HepG2 (cell line): Measurements from ENCODE around the gene COL18A1. TPM values are rescaled to one million over a fixed set of nuclear protein-coding genes. Genes with fewer than 3 reads are reported as not detected.

Source experiments
- BHLHE40 ChIP-seq: IDR thresholded peaks from 2 replicates; pipeline ENCODE4 v1.6.1; 2011; ENCODE audit warnings: low read length, improper control_type of control experiment
- CCDC6 ChIP-seq: sonication (generic); formaldehyde crosslinking; IDR thresholded peaks from 2 replicates; pipeline ENCODE4 v1.8.1; 2022; ENCODE audit warnings: mild to moderate bottlenecking, missing genetic modification reagents, moderate library complexity
- E2F1 ChIP-seq: sonication (generic); formaldehyde crosslinking; IDR thresholded peaks from 2 replicates; pipeline ENCODE4 v1.5.0; 2020; ENCODE audit warnings: missing genetic modification reagents
- FOXK2 ChIP-seq: fragments of 450-650 bp; IDR thresholded peaks from 2 replicates; pipeline ENCODE4 v1.6.1; 2016
- GPBP1L1 ChIP-seq: sonication (generic); formaldehyde crosslinking; IDR thresholded peaks from 2 replicates; pipeline ENCODE4 v1.5.0; 2020; ENCODE audit warnings: mild to moderate bottlenecking, missing genetic modification reagents
- IKZF5 ChIP-seq: IDR thresholded peaks from 2 replicates; pipeline ENCODE4 v1.6.1; 2018; ENCODE audit warnings: missing genetic modification reagents, mild to moderate bottlenecking, missing compliant biosample characterization
- KLF6 ChIP-seq: IDR thresholded peaks from 2 replicates; pipeline ENCODE4 v1.8.0; 2016; ENCODE audit warnings: missing biosample characterization, missing genetic modification reagents
- MED8 ChIP-seq: sonication (generic); formaldehyde crosslinking; IDR thresholded peaks from 2 replicates; pipeline ENCODE4 v1.8.1; 2023; ENCODE audit warnings: mild to moderate bottlenecking, missing genetic modification reagents; ENCODE audit not compliant: insufficient replicate concordance
- MTA1 ChIP-seq: sonication (generic); formaldehyde crosslinking; IDR thresholded peaks from 2 replicates; pipeline ENCODE4 v1.4.0; 2020; ENCODE audit warnings: missing genetic modification reagents, mild to moderate bottlenecking, borderline replicate concordance
- NCOA5 ChIP-seq: sonication (generic); formaldehyde crosslinking; IDR thresholded peaks from 2 replicates; pipeline ENCODE4 v1.4.0; 2020; ENCODE audit warnings: missing genetic modification reagents
- NCOR1 ChIP-seq: fragments of 200-600 bp; sonication (generic); IDR thresholded peaks from 2 replicates; pipeline ENCODE4 v1.7.0; 2017; ENCODE audit warnings: antibody characterized with exemption, low read length, borderline replicate concordance
- NR2F2 ChIP-seq: IDR thresholded peaks from 2 replicates; pipeline ENCODE4 v1.6.1; 2012; ENCODE audit warnings: low read depth, inconsistent platforms, borderline replicate concordance
- PAF1 ChIP-seq: IDR thresholded peaks from 2 replicates; pipeline ENCODE4 v1.6.1; 2016; ENCODE audit warnings: missing genetic modification reagents, missing compliant biosample characterization
- PHF20 ChIP-seq: sonication (generic); formaldehyde crosslinking; IDR thresholded peaks from 2 replicates; pipeline ENCODE4 v1.5.0; 2020; ENCODE audit warnings: mild to moderate bottlenecking, missing genetic modification reagents
- TOE1 ChIP-seq: sonication (generic); formaldehyde crosslinking; IDR thresholded peaks from 2 replicates; pipeline ENCODE4 v1.4.0; 2020; ENCODE audit warnings: mild to moderate bottlenecking, missing genetic modification reagents
- YEATS4 ChIP-seq: sonication (generic); formaldehyde crosslinking; IDR thresholded peaks from 2 replicates; pipeline ENCODE4 v1.4.0; 2020; ENCODE audit warnings: missing genetic modification reagents, borderline replicate concordance
- ZNF121 ChIP-seq: sonication (generic); formaldehyde crosslinking; IDR thresholded peaks from 2 replicates; pipeline ENCODE4 v1.5.0; 2020; ENCODE audit warnings: mild to moderate bottlenecking, missing genetic modification reagents
- ZNF772 ChIP-seq: sonication (generic); formaldehyde crosslinking; IDR thresholded peaks from 2 replicates; pipeline ENCODE4 v1.5.0; 2020; ENCODE audit warnings: mild to moderate bottlenecking, missing genetic modification reagents
- ZNF777 ChIP-seq: sonication (generic); formaldehyde crosslinking; IDR thresholded peaks from 2 replicates; pipeline ENCODE4 v1.4.0; 2020; ENCODE audit warnings: missing genetic modification reagents
- ZNF850 ChIP-seq: sonication (generic); formaldehyde crosslinking; conservative IDR thresholded peaks from 2 replicates; pipeline ENCODE4 v1.9.0; 2021; ENCODE audit warnings: mild to moderate bottlenecking, missing genetic modification reagents
- polyA plus RNA-seq, 8 experiments: library from polyadenylated mRNA; depleted of rRNA in 3 of 8; stranded (reverse) in 7 of 8; unstranded in 1 of 8; fragments of >200 nt; fragmentation: Illumina TruSeq in 4 of 8; extraction: Trizol in 4 of 8; gene quantifications; 2 replicates each; pipeline versions ENCODE4 v1.2.1 to v1.2.3, GENCODE V29; 2011 to 2016; ENCODE audit warnings: low read depth in 4 of 8, missing spikeins in 1 of 8, mixed read lengths in 1 of 8; ENCODE audit not compliant: insufficient read depth in 1 of 8
- total RNA-seq, 5 experiments: library from RNA; depleted of rRNA; stranded (reverse); fragments of >200 nt; fragmentation: Illumina TruSeq; extraction: Trizol; gene quantifications; 2 replicates each; pipeline ENCODE4 v1.2.3, GENCODE V29; 2016; ENCODE audit warnings: low read depth in 1 of 5
- TF ChIP-seq, protein P1 (sequence below): IDR thresholded peaks from 2 replicates; pipeline ENCODE4 v1.6.1; 2016; ENCODE audit warnings: missing biosample characterization, missing genetic modification reagents, low read depth
- TF ChIP-seq, protein P2 (sequence below): sonication (generic); formaldehyde crosslinking; IDR thresholded peaks from 2 replicates; pipeline ENCODE4 v1.5.0; 2020; ENCODE audit warnings: missing genetic modification reagents
- TF ChIP-seq, protein P3 (sequence below): IDR thresholded peaks from 2 replicates; pipeline ENCODE4 v1.6.1; 2018; ENCODE audit warnings: missing genetic modification reagents

COL18A1 gene
- total and polyA plus RNA-seq, 2 of the 13 experiments (the other 11 are each of a cell fraction or from before 2014, with no cell fraction given): 79.0 to 102 TPM

GRCh38 chr21:45460611-45461368 is 55.8 kb downstream of the COL18A1 start (continued):
- no peak for TF ChIP-seq BHLHE40
- no peak for TF ChIP-seq YEATS4 (CRISPR knock-in tag)
- no peak for TF ChIP-seq ZNF121
- TF ChIP-seq, protein P1, sequence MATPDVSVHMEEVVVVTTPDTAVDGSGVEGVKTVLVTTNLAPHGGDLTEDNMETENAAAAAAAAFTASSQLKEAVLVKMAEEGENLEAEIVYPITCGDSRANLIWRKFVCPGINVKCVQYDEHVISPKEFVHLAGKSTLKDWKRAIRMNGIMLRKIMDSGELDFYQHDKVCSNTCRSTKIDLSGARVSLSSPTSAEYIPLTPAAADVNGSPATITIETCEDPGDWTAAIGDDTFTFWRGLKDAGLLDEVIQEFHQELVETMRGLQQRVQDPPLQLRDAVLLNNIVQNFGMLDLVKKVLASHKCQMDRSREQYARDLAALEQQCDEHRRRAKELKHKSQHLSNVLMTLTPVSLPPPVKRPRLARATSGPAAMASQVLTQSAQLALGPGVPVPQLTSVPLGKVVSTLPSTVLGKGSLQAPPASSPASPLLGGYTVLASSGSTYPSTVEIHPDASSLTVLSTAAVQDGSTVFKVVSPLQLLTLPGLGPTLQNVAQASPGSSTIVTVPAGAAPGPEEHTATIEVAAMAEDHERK: no peak
- TF ChIP-seq FOXK2: no peak
- TF ChIP-seq PHF20 (CRISPR knock-in tag): no peak
- no peak for TF ChIP-seq MED8 (CRISPR knock-in tag)
- no peak for TF ChIP-seq CCDC6
- no peak for TF ChIP-seq ZNF772 (CRISPR knock-in tag)
- no peak for TF ChIP-seq KLF6 (CRISPR knock-in tag)
- TF ChIP-seq, protein P2, sequence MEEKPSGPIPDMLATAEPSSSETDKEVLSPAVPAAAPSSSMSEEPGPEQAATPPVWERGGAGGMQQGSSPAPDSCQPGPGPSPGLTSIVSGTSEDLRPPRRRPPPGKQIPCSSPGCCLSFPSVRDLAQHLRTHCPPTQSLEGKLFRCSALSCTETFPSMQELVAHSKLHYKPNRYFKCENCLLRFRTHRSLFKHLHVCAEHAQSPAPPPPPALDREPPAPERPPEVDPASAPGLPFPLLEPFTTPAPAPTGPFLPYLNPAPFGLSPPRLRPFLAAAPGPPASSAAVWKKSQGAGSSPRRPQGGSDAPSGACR: no peak
- no peak for TF ChIP-seq NCOA5 (CRISPR knock-in tag)
- no peak for TF ChIP-seq PAF1 (CRISPR knock-in tag)
- no peak for TF ChIP-seq TOE1 (CRISPR knock-in tag)
- TF ChIP-seq NCOR1: peak; percentile 45; the same call in 1 of the 2 replicates
- TF ChIP-seq MTA1: no peak
- TF ChIP-seq, protein P3, sequence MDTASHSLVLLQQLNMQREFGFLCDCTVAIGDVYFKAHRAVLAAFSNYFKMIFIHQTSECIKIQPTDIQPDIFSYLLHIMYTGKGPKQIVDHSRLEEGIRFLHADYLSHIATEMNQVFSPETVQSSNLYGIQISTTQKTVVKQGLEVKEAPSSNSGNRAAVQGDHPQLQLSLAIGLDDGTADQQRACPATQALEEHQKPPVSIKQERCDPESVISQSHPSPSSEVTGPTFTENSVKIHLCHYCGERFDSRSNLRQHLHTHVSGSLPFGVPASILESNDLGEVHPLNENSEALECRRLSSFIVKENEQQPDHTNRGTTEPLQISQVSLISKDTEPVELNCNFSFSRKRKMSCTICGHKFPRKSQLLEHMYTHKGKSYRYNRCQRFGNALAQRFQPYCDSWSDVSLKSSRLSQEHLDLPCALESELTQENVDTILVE (CRISPR knock-in tag): no peak
- TF ChIP-seq ZNF777 (CRISPR knock-in tag): no peak
- no peak for TF ChIP-seq IKZF5
- TF ChIP-seq E2F1 (CRISPR knock-in tag): no peak
- no peak for TF ChIP-seq GPBP1L1 (CRISPR knock-in tag)
- peak; percentile 21; the same call in 1 of the 2 replicates for TF ChIP-seq NR2F2
- no peak for TF ChIP-seq ZNF850
